GM19025 (cell line): ENCODE data around the gene HP1BP3.
"Not testable (repeated sequence)": the region's sequence is repeated elsewhere in the genome, so short reads cannot be mapped to it uniquely, and the experiment has no call there.

Experiments
- ATAC-seq: cut with Tn5 transposase; IDR thresholded peaks from one replicate; pipeline ENCODE4 v1.9.1; 2021; ENCODE audit warnings: mild to moderate bottlenecking, low read depth, moderate library complexity; ENCODE audit not compliant: unreplicated experiment

HP1BP3 gene, protein sequence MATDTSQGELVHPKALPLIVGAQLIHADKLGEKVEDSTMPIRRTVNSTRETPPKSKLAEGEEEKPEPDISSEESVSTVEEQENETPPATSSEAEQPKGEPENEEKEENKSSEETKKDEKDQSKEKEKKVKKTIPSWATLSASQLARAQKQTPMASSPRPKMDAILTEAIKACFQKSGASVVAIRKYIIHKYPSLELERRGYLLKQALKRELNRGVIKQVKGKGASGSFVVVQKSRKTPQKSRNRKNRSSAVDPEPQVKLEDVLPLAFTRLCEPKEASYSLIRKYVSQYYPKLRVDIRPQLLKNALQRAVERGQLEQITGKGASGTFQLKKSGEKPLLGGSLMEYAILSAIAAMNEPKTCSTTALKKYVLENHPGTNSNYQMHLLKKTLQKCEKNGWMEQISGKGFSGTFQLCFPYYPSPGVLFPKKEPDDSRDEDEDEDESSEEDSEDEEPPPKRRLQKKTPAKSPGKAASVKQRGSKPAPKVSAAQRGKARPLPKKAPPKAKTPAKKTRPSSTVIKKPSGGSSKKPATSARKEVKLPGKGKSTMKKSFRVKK

DNA sequence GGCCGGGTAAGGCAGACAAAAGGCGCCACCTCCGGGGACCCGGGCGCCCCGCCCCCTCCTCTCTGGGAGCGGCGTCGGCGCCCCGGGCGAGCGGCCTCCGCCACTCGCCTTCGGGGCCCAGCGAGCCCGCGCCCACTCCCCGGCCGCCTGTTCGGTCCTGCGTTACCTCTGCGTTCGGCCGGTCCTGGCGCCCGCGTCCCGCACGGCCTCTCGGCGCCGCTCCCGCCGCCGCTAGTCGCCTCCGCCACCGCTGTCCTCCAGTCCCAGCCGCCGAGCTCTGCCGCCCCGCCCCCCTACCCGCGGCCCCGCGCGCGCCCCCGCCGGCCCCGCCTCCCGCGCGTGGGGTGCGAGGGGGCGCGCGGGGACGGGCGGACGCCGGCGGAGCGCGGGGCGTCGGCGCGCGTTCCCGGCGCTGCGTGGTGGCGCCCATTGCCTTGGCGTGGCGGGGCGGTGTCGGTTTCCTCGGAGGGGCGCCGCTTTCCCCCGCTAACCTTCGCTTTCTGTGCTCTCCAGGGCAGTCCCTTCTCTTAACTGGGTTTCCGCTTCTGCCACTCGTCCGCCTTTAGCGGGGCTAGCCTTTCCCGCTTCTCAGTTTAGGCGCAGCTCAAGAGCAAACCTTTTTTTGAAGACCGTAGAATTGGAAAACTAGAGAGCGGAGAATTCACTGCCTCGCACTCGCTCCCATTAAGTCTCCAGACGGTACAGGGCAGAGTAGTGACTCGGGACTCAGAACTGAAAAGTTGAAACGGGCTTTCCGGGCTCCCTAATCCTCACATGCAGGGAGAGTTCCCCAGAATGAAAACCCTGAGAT is at the start of gene HP1BP3:
Gene HP1BP3, minus strand, starts transcription at position 279 of the 811 bp plus-strand sequence. CDS start 6,867 bp downstream, outside the sequence.
- ATAC-seq = peak; percentile 53

DNA sequence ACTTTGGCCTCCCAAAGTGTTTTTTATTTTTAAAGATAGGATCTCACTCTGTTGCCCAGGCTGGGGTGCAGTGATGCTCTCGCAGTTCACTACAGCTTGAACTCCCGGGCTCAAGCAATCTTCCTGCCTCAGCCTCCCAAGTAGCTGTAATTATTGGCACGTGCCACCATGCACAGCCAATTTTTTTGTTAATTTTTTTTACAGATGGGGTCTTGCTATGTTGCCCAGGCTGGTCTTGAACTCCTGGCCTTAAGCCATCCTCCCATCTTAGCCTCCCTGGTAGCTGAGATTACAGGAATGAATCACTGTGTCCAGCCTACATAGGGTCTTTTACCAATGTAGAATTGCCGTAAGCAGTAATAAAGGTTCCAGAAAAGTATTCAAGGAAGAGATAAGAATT is 49.1 kb upstream of the HP1BP3 start:
- no peak for ATAC-seq

DNA sequence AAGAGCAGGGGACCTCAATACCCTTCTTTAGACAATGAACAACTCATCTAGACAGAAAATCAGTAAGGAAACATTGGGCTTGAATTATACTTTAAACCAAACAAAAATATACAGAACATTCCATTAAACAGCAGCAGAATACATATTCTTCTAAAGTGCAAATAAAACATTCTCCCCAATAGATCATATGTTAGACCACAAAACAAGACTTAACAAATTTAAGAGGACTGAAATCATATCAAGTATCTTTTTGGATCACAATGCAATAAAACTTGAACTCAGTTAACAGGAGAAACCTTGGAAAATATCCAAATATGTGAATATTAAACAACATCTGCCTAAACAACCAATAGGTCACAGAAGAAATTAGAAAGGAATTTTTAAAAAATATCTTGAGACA is 47.7 kb upstream of the HP1BP3 start:
- no peak for ATAC-seq

DNA sequence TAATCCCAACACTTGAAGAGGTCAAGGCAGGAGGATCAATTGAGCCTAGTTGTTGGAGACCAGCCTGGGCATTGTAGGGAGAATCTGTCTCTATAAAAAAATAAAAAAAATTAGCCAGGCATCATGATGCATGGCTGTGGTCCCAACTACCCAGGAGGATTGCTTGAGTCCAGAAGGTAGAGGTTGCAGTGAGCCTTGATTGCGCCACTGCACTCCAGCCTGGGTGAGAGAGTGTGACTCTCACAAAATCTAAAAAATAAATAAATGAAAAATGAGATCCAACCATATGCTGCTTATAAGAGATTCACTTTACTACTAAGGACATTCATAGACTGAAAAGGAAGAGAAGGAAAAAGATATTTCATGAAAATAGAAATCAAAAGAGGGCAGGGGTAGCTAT is 47.1 kb upstream of the HP1BP3 start:
- ATAC-seq = no peak

DNA sequence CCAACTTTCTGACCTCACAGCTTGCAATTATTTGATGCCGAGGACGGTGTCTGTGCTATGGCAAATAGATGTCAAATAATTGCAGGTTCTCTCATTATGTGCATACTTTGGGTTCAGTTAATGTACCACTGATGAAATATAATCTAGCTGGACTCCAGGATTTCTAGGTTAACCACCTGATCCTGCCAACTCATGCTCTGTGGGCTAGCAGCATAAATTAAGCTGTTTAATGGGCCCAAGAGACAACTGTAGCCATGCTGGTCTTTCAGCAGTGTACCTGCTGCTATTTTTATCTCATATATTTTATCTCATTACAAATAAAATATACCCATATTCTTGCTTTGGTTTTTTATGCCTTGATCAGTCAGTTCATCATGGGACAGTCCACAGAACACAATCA is 43.3 kb upstream of the HP1BP3 start:
- ATAC-seq = no peak

DNA sequence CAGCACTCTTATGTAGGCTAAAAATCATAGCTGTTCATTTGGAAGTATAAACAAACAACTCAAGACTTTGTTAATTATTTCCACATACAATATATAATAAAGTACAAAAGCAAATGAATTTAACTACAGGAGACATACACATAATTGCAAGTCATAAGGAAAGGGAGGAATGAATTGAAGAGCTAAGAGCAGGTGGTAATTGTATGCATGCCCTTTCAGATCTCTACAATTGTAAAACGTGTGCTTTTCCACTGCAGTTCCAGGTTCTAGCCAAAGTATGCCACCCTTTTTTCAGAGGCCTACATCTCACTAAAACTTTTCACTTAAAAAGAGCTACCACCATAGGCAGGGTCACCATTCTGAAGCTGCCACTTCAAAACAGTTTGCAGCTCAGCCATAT is 42.8 kb upstream of the HP1BP3 start:
- no peak for ATAC-seq

DNA sequence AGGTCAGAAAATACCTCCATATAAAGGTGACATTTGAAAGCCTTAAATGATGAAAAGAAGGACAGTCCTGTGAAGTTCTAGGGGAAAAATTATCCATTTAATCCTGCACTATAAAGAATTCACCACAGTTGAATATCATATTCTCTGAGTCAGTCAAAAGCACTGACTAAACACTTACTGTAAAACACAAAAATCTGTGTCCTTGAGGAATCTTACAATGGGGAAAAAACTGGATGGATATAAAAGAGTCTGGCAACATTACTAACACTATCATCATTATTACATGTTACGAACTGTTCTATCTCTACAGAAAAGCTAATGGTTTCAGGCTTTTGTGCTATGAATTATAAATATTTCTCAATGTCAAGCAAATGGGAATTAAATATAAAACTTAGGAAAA is 42.4 kb upstream of the HP1BP3 start:
- no peak for ATAC-seq

DNA sequence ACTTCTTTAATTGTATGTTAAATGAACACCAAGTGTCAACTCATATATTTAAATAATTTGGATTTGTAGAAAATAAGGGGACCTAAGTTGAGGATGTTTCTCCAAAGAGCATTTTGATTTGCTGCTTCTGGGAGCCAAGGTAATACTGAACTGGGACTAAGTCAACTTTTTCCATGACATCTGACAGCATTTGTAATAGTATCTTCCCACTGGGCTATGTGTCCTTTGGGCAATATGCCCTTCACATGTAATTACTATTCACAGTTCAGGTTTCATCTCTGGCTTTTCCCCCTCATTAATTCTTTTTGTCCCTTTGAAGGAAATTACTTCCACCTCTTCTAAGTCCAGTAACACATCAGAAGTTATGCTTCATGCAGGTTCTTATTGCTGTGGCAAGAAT is 36.7 kb upstream of the HP1BP3 start:
- ATAC-seq = no peak

DNA sequence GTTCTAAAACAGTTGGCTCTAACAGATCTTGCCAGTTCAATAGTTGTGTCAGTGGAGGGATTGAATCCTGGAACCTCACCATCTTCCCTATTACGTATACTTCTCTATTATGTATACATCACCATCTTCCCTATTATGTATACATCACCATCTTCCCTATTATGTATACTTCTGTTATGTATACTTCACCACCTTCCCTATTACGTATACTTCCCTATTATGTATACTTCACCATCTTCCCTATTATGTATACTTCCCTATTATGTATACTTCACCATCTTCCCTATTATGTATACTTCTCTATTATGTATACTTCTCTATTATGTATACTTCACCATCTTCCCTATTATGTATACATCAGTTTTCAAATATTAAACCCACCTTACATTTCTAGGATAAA is 34.4 kb upstream of the HP1BP3 start:
- ATAC-seq = no peak

DNA sequence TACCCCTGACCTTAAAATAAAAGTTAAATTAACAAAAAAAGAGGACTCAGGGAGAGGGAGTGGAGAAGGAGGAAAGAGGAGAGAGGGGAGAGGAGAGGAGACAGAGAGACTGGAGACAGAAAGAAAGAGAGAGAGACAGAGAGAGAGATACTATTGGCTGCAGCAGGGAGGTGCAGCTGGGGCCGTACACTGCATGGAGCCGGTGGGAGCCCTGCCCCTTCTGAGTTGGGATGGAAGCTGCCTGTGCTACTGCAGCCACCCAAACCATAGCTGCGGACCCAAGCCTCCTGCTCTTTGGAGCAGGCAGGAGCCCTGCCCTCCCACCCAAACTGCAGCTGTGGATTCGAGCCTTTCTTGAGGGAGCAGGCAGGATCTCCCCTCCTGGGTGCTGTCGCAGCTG is 32.7 kb upstream of the HP1BP3 start:
- ATAC-seq = no peak

DNA sequence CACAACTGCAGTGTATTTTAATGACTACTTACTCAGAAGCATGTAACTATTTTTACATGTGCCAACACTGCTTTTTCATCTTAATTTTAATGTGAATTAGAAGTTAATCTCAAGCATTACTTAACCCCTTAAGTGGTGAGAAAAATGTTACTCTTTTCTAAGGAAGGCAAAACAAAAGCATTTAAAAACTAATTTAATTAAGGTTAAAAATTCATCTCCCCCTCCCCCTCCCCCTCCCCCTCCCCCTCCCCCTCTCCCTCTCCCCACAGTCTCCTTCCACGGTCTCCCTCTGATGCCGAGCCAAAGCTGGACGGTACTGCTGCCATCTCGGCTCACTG is 27.4 kb upstream of the HP1BP3 start:
- ATAC-seq = no peak

DNA sequence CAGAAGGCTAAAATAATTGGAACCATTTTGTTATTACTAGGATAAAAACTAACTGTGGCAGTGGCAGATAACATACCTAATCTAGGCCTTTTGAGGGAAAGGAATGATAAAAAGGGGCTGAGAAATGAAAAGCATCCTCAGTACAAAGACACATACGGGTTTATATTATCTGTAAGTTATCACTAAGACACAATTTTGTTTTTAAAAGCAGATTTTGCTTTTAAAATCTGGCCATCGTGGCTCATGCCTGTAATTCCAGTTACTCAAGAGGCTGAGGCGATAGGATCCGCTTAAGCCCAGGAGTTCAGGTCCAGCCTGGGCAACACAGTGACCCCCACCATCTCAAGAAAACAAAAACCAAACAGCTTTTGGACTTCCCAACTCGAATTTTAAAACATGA is 24.8 kb upstream of the HP1BP3 start:
- ATAC-seq = no peak

DNA sequence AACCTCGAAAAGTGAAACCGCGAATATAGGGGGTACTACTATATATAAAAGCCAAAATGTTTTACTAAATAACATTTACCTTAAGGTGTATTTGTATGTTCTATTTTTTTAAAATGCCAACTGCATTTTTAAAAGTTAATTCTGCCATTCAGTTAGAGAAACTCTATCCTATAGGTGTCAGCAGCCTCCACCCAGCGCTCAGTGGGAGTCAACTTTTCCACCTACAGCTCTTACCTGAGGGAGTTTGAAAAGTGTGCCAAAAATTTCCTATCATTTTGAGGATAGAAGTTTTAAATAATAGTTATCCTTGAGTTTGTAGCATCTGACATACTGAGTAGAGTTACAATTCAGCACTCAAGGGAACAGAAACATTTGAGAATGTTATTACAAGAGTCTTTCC is 6.1 kb upstream of the HP1BP3 start:
- no peak for ATAC-seq

DNA sequence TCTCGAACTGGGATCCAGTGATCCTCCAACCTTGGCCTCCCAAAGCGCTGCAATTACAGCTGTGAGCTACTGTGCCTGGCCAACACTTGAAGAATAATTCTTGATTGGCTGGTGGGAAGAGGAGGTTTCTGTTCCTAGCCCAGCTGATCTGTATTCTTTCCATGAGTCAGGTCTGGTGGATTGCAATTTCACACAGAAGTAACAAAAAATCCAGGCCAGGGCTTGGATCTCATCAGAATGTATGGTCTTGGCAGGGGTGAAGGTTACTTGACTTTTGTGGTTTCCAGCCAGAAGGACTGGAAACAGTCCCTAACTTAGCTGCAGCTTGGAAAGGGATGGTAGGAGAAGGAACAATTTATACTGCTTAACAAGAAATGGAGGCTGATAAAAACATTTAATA is 5.1 kb upstream of the HP1BP3 start:
- ATAC-seq = no peak

DNA sequence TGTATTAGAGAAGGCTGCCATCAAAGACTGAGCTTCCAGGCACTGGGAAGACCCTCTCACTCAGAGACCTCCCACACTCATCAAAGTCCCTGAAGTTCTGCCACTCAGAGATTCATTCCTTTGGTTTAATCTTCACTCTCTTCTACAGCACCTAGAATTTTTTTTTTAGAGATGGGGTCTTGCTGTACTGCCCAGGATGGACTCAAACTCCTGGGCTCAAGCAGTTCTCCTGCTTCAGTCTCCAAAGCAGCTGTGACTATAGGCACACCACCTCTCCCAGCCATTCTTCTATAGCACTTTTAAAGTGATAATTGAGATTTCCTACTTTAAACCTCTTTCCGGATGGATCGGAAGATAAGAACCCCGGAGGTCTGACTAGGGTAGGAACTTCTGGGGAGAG is 3.7 kb upstream of the HP1BP3 start:
- no peak for ATAC-seq

DNA sequence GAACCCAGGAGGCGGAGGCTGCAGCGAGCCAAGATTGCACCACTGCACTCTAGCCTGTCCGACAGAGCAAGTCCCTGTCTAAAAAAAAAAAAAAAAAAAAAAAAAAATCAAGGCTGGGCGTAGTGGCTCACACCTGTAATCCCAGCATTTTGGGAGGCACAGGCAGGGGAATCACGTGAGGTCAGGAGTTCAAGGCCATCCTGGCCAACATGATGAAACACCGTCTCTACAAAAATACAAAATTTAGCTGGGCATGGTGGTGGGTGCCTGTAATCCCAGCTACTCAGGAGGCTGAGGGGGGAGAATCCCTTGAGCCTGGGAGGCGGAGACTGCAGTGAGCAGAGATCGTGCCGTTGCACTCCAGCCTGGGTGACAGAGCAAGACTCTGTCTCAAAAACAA is 2.5 kb upstream of the HP1BP3 start:
- ATAC-seq = not testable (repeated sequence)

DNA sequence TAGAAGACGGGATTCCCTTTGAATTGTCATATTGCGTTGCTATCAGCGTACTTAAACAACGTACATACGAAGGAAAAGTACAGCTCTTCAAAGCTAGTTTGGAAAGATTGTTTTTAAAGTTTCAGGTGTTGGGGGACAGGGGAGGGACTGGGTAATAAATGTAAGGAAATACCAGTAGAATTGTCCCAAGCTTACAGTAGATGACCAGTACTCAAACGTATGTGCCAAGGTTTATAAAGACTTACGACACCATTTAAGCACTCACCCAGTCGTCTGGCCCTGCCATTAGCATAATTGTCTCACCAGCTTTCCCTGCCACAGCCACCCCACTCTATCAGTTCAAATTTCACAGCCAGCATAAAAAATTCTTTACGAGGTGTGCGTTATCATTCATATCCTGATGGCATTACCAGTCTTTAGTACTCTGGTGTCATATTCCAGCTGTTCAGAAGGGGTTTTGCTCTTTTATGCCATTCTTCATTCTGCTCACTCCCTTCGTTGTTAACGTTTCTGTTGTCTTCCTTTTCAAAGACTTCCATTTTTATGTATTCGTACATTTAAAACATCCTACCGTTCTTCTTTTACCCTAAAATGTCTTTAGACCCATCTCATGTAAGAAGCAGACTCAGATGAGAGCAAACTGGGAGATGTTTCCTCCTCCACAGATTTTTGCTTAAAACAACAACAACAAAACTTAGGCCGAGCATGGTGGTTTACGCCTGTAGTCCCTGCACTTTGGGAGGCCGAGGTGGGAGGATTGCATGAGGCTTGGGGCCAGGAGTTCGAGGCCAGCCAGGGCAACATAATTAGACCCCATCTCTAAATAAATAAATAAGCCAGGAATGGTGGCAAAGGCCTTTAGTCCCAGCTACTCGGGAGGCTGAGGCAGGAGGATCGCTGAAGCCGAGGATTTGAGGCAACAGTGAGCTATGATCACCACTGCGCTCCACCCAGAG is 1.0 kb upstream of the HP1BP3 start:
- no peak for ATAC-seq

DNA sequence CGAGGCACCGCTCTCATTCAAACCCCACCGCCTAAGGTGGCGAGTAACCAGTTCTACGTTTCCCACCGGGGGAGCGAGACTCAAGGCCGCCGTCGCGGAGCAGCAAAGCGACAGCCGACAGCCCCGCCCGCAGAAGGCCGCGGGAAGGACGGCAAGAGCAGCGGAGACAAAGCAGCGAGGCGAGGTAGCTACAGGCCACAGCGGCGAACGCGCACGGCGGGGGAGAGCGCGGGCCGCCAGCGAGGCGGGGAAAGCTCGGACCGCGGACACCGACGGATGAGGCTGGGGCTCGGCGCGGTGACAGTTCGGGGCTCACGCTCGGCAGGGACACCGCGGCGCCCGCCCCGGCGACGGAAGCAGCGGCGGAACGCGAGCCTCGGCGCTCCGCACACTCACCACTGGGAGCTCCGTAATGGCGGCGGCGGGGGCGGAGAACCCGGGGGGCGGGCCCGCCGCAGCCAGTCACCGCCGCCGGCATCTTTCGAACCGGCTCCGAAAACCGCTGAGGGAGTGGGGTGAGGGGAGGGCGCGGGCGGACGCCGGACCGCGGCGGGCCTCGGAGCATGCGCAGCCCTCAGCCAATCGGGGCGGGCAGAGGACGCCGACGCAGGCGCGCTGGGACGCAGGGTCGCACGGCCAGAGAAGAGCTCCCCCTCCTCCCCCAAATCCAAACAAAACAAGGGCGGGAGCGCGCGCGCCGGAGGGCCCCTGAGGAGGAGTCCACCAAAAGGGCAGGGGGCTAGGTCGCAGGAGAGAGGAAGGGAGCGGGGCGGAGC is 666 bp downstream of the HP1BP3 start:
- ATAC-seq = peak; percentile 74

DNA sequence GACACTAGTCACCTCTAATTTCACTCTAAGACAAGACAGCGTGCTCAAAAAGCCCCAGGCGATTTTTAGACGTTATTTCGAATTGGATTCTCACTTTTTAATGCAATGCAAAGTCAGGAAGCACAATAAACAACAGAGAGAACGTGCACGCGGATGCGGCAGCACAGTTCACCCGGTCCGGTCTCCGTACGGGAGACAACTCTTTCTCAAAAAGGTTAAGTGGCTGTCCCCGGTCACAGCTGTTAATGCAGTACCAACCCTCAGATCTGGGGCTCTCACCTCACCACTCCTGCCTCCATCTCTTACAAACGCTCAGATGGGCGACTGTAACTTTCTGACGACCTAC is 1.2 kb downstream of the HP1BP3 start:
- ATAC-seq = no peak

DNA sequence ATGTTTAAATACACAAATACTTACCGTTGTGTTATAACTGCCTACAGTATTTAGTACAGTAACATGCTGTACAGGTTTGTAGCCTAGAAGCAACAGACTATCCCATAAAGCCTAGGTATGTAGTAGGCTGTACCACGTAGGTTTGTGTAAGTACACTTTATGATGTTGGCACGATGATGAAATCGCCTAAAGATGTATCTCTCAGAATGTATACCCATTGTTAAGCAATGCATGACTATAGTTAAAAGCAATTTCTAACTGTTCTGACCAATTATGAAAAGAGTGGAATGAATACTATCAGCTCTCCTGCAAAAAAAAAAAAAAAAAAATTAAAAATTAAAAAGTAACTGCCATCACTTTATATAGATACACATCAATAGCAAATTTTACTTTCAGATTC is 11.4 kb downstream of the HP1BP3 start:
- no peak for ATAC-seq
